Panc1 (cell line): ENCODE results near the gene TAS2R39. TPM values are rescaled to one million over a fixed set of nuclear protein-coding genes. Genes with fewer than 3 reads are reported as not detected.
"Not testable (repeated sequence)": the region's sequence is repeated elsewhere in the genome, so short reads cannot be mapped to it uniquely, and the experiment has no call there.

ENCODE experiments used
- ATAC-seq: fragments of 200-7000 bp; cut with Tn5 transposase; 2 replicates; pipeline ENCODE4 v1.9.1; 2020; ENCODE audit warnings: mild to moderate bottlenecking, moderate library complexity
- BruUV-seq: library from RNA; stranded (reverse); fragments of 400-500 nt; replicated peaks from 2 replicates; lab custom pipeline; 2021; lab: Mats Ljungman, UMichigan
- CTCF ChIA-PET: fragments of 300-600 bp; sonication (Branson Sonifier 250); formaldehyde crosslinking; loops from one replicate; lab custom pipeline; 2022; ENCODE audit warnings: antibody characterized with exemption; lab: Charles Lee
- POLR2A ChIA-PET: fragments of 300-600 bp; sonication (Branson Sonifier 250); formaldehyde crosslinking; loops from one replicate; lab custom pipeline; 2022; ENCODE audit warnings: antibody characterized with exemption; lab: Charles Lee
- DNase-seq: peaks from one replicate; pipeline ENCODE4 v3.0.0-alpha.2; 2010; ENCODE audit warnings: low read depth, low spot score
- H3K27ac ChIP-seq: 2 replicates; pipeline ENCODE4 v1.5.1; 2011; ENCODE audit warnings: mild to moderate bottlenecking, low read length, inconsistent platforms
- H3K27me3 ChIP-seq: fragments of 200-500 bp; sonication (Bioruptor generic); 2 replicates; pipeline ENCODE4 v1.6.0; 2014; ENCODE audit warnings: low read length, inconsistent platforms; ENCODE audit not compliant: control insufficient read depth, insufficient read depth
- H3K36me3 ChIP-seq: fragments of 200-500 bp; sonication (Bioruptor generic); 2 replicates; pipeline ENCODE4 v1.5.1; 2014; ENCODE audit warnings: inconsistent platforms, mild to moderate bottlenecking, low read length, moderate library complexity; ENCODE audit not compliant: control insufficient read depth, insufficient read depth
- H3K4me1 ChIP-seq: 2 replicates; pipeline ENCODE4 v1.5.1; 2011; ENCODE audit warnings: inconsistent platforms, mild to moderate bottlenecking, low read length, moderate library complexity; ENCODE audit not compliant: control insufficient read depth, insufficient read depth
- H3K4me3 ChIP-seq, 2 experiments: 2 replicates each; pipeline ENCODE4 v1.5.1; 2011 to 2012; ENCODE audit warnings: low read depth in 2 of 2, low read length in 2 of 2, mild to moderate bottlenecking in 2 of 2, inconsistent platforms in 1 of 2, moderate library complexity in 1 of 2
- H3K9me3 ChIP-seq: fragments of 200-500 bp; sonication (Bioruptor generic); 2 replicates; pipeline ENCODE4 v1.5.1; 2014; ENCODE audit warnings: low read depth, mild to moderate bottlenecking, inconsistent platforms, low read length, moderate library complexity; ENCODE audit not compliant: control insufficient read depth, insufficient read depth
- POLR2AphosphoS5 ChIP-seq: IDR thresholded peaks from 2 replicates; pipeline ENCODE4 v1.6.1; 2012; ENCODE audit warnings: mild to moderate bottlenecking, low read depth, low read length, moderate library complexity
- SIN3A ChIP-seq: IDR thresholded peaks from 2 replicates; pipeline ENCODE4 v1.6.1; 2012; ENCODE audit warnings: low read depth, mild to moderate bottlenecking, low read length, moderate library complexity, borderline replicate concordance; ENCODE audit not compliant: insufficient read depth
- TCF7L2 ChIP-seq: IDR thresholded peaks from 2 replicates; pipeline ENCODE4 v1.6.1; 2011; ENCODE audit warnings: mild to moderate bottlenecking, low read depth, low read length, inconsistent platforms
- in situ Hi-C: cut with HindIII; loops from 2 replicates; pipeline ENCODE4 v1.10.0; 2016; ENCODE audit warnings: low sequenced_read_pairs, low pct_unique_long_range_greater_than_20kb
- intact Hi-C: fragments of 100-400 bp; cut with micrococcal nuclease; formaldehyde crosslinking; loops from one replicate; pipeline ENCODE4 v1.10.0; 2022; ENCODE audit not compliant: unreplicated experiment
- total RNA-seq: library from RNA; stranded (reverse); gene quantifications from one replicate; pipeline ENCODE4 v1.2.1, GENCODE V29; 2021; ENCODE audit not compliant: unreplicated experiment
- TF ChIP-seq, protein P1 (sequence below), 2 experiments: IDR thresholded peaks; 2 replicates each; pipeline ENCODE4 v1.6.1; 2011 to 2012; ENCODE audit warnings: low read depth in 2 of 2, control low read depth in 1 of 2, low read length in 1 of 2, mild to moderate bottlenecking in 1 of 2, moderate library complexity in 1 of 2; ENCODE audit not compliant: insufficient read depth in 1 of 2
- TF ChIP-seq, protein P2 (sequence below): fragments of 450-650 bp; IDR thresholded peaks from 2 replicates; pipeline ENCODE4 v1.5.1; 2017; ENCODE audit warnings: mild to moderate bottlenecking

TAS2R39 gene
- total RNA-seq, 1 experiment from 2014 or later: not detected

DNA sequence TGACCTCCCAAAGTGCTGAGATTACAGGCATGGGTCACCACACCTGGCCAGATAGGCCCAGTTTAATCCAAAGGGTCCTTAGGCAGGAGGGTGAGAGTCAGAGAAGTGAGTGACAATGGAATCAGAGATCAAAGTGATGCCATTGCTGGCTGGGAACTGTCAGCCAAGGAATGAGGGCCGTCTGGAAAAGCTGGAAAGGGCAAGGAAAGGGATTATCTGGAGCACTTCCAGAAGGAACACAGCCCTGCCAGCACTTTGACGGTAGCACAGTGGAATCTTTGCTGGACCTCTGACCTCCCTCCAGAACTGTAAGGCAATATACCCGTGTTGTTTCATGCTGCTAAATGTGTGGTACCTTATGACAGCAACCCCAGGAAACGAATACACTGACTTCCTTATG, 27.3 kb downstream of the TAS2R39 start:
- Histone ChIP-seq H3K27ac (no peak overlapping the region), H3K4me3 (no peak overlapping the region), H3K27me3 (no peaks in the 10 kb centered on the region), H3K9me3 (no peaks in the 10 kb centered on the region), H3K36me3 (no peaks in the 10 kb centered on the region), H3K4me1 (no peaks in the 10 kb centered on the region)
- ChIA-PET CTCF (no interaction called here), POLR2A (no interaction called here)
- in situ Hi-C loops: loop anchor here (25.0 kb wide), 1 partner anchor 198 kb away; no protein-coding TSS in a partner anchor
- no peak for DNase-seq
- intact Hi-C loops: no loop called here
- no peak for ATAC-seq
- no TSS peak for BruUV-seq
- TF ChIP-seq TCF7L2 (no peak), POLR2AphosphoS5 (no peak), SIN3A (no peak)
- TF ChIP-seq, protein P1, sequence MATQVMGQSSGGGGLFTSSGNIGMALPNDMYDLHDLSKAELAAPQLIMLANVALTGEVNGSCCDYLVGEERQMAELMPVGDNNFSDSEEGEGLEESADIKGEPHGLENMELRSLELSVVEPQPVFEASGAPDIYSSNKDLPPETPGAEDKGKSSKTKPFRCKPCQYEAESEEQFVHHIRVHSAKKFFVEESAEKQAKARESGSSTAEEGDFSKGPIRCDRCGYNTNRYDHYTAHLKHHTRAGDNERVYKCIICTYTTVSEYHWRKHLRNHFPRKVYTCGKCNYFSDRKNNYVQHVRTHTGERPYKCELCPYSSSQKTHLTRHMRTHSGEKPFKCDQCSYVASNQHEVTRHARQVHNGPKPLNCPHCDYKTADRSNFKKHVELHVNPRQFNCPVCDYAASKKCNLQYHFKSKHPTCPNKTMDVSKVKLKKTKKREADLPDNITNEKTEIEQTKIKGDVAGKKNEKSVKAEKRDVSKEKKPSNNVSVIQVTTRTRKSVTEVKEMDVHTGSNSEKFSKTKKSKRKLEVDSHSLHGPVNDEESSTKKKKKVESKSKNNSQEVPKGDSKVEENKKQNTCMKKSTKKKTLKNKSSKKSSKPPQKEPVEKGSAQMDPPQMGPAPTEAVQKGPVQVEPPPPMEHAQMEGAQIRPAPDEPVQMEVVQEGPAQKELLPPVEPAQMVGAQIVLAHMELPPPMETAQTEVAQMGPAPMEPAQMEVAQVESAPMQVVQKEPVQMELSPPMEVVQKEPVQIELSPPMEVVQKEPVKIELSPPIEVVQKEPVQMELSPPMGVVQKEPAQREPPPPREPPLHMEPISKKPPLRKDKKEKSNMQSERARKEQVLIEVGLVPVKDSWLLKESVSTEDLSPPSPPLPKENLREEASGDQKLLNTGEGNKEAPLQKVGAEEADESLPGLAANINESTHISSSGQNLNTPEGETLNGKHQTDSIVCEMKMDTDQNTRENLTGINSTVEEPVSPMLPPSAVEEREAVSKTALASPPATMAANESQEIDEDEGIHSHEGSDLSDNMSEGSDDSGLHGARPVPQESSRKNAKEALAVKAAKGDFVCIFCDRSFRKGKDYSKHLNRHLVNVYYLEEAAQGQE (IDR thresholded peaks at IDR 0.05; ENCODE audit: insufficient read depth in 1 of 2, low read depth in 2 of 2, low read length in 1 of 2): no peak
- TF ChIP-seq, protein P2, sequence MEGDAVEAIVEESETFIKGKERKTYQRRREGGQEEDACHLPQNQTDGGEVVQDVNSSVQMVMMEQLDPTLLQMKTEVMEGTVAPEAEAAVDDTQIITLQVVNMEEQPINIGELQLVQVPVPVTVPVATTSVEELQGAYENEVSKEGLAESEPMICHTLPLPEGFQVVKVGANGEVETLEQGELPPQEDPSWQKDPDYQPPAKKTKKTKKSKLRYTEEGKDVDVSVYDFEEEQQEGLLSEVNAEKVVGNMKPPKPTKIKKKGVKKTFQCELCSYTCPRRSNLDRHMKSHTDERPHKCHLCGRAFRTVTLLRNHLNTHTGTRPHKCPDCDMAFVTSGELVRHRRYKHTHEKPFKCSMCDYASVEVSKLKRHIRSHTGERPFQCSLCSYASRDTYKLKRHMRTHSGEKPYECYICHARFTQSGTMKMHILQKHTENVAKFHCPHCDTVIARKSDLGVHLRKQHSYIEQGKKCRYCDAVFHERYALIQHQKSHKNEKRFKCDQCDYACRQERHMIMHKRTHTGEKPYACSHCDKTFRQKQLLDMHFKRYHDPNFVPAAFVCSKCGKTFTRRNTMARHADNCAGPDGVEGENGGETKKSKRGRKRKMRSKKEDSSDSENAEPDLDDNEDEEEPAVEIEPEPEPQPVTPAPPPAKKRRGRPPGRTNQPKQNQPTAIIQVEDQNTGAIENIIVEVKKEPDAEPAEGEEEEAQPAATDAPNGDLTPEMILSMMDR: no peak

DNA sequence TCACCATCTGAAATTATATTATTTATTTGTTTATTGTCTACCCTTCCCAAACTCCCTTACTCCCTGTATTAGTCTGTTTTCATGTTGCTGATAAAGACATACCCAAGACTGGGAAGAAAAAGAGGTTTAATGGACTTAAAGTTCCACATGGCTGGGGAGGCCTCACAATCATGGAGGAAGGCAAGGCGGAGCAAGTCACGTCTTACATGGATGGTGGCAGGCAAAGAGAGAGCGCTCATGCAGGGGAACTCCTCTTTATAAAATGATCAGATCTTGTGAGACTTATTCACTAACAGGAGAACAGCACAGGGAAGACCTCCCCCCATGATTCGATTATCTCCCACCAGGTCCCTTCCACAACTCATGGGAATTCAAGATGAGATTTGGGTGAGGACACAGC, 30.3 kb downstream of the TAS2R39 start:
- H3K9me3 ChIP-seq, H3K4me1 ChIP-seq, H3K27me3 ChIP-seq, POLR2A ChIA-PET, H3K27ac ChIP-seq, BruUV-seq, H3K36me3 ChIP-seq, ATAC-seq, DNase-seq, H3K4me3 ChIP-seq, intact Hi-C loops: not testable (repeated sequence)
- CTCF ChIA-PET: interaction anchor here (2.7 kb wide), 1 partner anchor 206 kb away, joined by 66 read pairs; no protein-coding TSS in a partner anchor
- in situ Hi-C loops: loop anchor here (25.0 kb wide), 1 partner anchor 201 kb away; no protein-coding TSS in a partner anchor
